GM12878 (cell line): ENCODE measurements around the gene SLC15A4. TPM values are rescaled to one million over a fixed set of nuclear protein-coding genes. Genes with fewer than 3 reads are reported as not detected.
A peak's percentile ranks its signal among the peaks of the same experiment; 100 is the strongest.

ENCODE experiments used
- BCL11A ChIP-seq: IDR thresholded peaks from 2 replicates; pipeline ENCODE4 v1.6.1; 2011; ENCODE audit warnings: low read depth, low read length
- BRCA1 ChIP-seq: IDR thresholded peaks from 2 replicates; pipeline ENCODE4 v1.6.1; 2011; ENCODE audit warnings: low read depth, low read length, improper control_type of control experiment
- CREB1 ChIP-seq: IDR thresholded peaks from 2 replicates; pipeline ENCODE4 v1.6.1; 2012; ENCODE audit warnings: low read depth, mild to moderate bottlenecking, inconsistent platforms
- EP300 ChIP-seq, 2 experiments: fragments of 150-350 bp in 1 of 2; IDR thresholded peaks; 2 replicates each; pipeline ENCODE4 v1.6.1; 2011 to 2012; ENCODE audit warnings: low read depth in 2 of 2, low read length in 2 of 2, borderline replicate concordance in 1 of 2, improper control_type of control experiment in 1 of 2, inconsistent platforms in 1 of 2; ENCODE audit not compliant: control insufficient read depth in 1 of 2
- HDAC6 ChIP-seq: fragments of 200-600 bp; sonication (generic); IDR thresholded peaks from one replicate; pipeline ENCODE4 v1.8.0; 2017; ENCODE audit warnings: antibody characterized with exemption; ENCODE audit not compliant: unreplicated experiment
- HSF1 ChIP-seq: fragments of 150-350 bp; IDR thresholded peaks from 2 replicates; pipeline ENCODE4 v1.6.1; 2014; ENCODE audit warnings: mild to moderate bottlenecking, low read depth, low read length
- IRF4 ChIP-seq: IDR thresholded peaks from 2 replicates; pipeline ENCODE4 v1.6.1; 2011; ENCODE audit warnings: low read depth, low read length
- JUNB ChIP-seq: IDR thresholded peaks from 2 replicates; pipeline ENCODE4 v1.6.1; 2016; ENCODE audit warnings: antibody characterized with exemption, mild to moderate bottlenecking
- JUND ChIP-seq: IDR thresholded peaks from 2 replicates; pipeline ENCODE4 v1.6.1; 2012; ENCODE audit warnings: low read depth, mild to moderate bottlenecking, low read length, improper control_type of control experiment, moderate library complexity
- KLF5 ChIP-seq: fragments of 450-650 bp; IDR thresholded peaks from 2 replicates; pipeline ENCODE4 v1.6.1; 2014; ENCODE audit warnings: mild to moderate bottlenecking; ENCODE audit not compliant: partially characterized antibody
- MTA3 ChIP-seq: IDR thresholded peaks from 2 replicates; pipeline ENCODE4 v1.6.1; 2012; ENCODE audit warnings: low read length, inconsistent platforms, borderline replicate concordance
- NFIC ChIP-seq: IDR thresholded peaks from 2 replicates; pipeline ENCODE4 v1.6.1; 2012; ENCODE audit warnings: low read depth, mild to moderate bottlenecking, inconsistent platforms, low read length, moderate library complexity
- PML ChIP-seq: IDR thresholded peaks from 2 replicates; pipeline ENCODE4 v1.6.1; 2012; ENCODE audit warnings: low read length, inconsistent platforms
- POLR2AphosphoS2 ChIP-seq: IDR thresholded peaks from 2 replicates; pipeline ENCODE4 v1.6.1; 2011; ENCODE audit warnings: low read depth, mild to moderate bottlenecking, low read length, improper control_type of control experiment, moderate library complexity
- RUNX3 ChIP-seq: IDR thresholded peaks from 2 replicates; pipeline ENCODE4 v1.6.1; 2012; ENCODE audit warnings: low read length, inconsistent platforms
- SMARCA5 ChIP-seq: fragments of 450-650 bp; IDR thresholded peaks from 2 replicates; pipeline ENCODE4 v1.6.1; 2017; ENCODE audit warnings: mild to moderate bottlenecking
- SUZ12 ChIP-seq: fragments of 200-600 bp; sonication (generic); IDR thresholded peaks from one replicate; pipeline ENCODE4 v1.6.1; 2018; ENCODE audit warnings: antibody characterized with exemption, mild to moderate bottlenecking; ENCODE audit not compliant: unreplicated experiment
- TCF12 ChIP-seq: IDR thresholded peaks from 2 replicates; pipeline ENCODE4 v1.6.1; 2011; ENCODE audit warnings: low read depth, mild to moderate bottlenecking, low read length
- WRNIP1 ChIP-seq: IDR thresholded peaks from 2 replicates; pipeline ENCODE4 v1.6.1; 2011; ENCODE audit warnings: low read depth, low read length, improper control_type of control experiment, borderline replicate concordance
- ZNF384 ChIP-seq: IDR thresholded peaks from 2 replicates; pipeline ENCODE4 v1.6.1; 2012; ENCODE audit warnings: low read depth, mild to moderate bottlenecking, low read length, improper control_type of control experiment, borderline replicate concordance
- polyA plus RNA-seq, 11 experiments: library from polyadenylated mRNA; depleted of rRNA in 4 of 11; unstranded in 6 of 11; stranded (reverse) in 5 of 11; fragments of >200 nt; fragmentation: Nextera tagmentation in 4 of 11; fragmentation: Illumina TruSeq in 1 of 11; extraction: Ambion mirVana in 4 of 11; extraction: Trizol in 1 of 11; gene quantifications; 1 replicate in 1 of 11; 2 replicates in 10 of 11; pipeline versions ENCODE4 v1.2.1 to v1.2.3, GENCODE V29; 2011 to 2016; ENCODE audit warnings: inconsistent platforms in 2 of 11, missing spikeins in 2 of 11, low read depth in 1 of 11
- total RNA-seq, 4 experiments: library from RNA; depleted of rRNA in 3 of 4; stranded (reverse); fragments of >200 nt in 3 of 4; fragmentation: Illumina TruSeq in 1 of 4; extraction: Trizol in 1 of 4; gene quantifications; 2 replicates each; pipeline versions ENCODE4 v1.2.1 to v1.2.3, GENCODE V29; 2013 to 2021
- TF ChIP-seq, protein P1 (sequence below): IDR thresholded peaks from 2 replicates; pipeline ENCODE4 v1.6.1; 2012; ENCODE audit warnings: improper control_type of control experiment, low read depth, low read length; ENCODE audit not compliant: insufficient replicate concordance
- TF ChIP-seq, protein P2 (sequence below): fragments of 150-350 bp; IDR thresholded peaks from 2 replicates; pipeline ENCODE4 v1.6.1; 2016; ENCODE audit warnings: low read depth, low read length

The SLC15A4 gene
- total and polyA plus RNA-seq, 10 of the 15 experiments (the other 5 are each of a cell fraction or from before 2014, with no cell fraction given): 12.7 to 257 (median 36.6) TPM

GRCh38 chr12:128796439-128797118, 27.2 kb downstream of the SLC15A4 start (continued):
- TF ChIP-seq EP300 (IDR thresholded peaks at IDR 0.05; ENCODE audit: borderline replicate concordance in 1 of 2, control insufficient read depth in 1 of 2, low read depth in 2 of 2, low read length in 2 of 2): peak in 1 of 2 experiments; percentile 43; a peak in 1 of 4 replicates
- TF ChIP-seq, protein P1, sequence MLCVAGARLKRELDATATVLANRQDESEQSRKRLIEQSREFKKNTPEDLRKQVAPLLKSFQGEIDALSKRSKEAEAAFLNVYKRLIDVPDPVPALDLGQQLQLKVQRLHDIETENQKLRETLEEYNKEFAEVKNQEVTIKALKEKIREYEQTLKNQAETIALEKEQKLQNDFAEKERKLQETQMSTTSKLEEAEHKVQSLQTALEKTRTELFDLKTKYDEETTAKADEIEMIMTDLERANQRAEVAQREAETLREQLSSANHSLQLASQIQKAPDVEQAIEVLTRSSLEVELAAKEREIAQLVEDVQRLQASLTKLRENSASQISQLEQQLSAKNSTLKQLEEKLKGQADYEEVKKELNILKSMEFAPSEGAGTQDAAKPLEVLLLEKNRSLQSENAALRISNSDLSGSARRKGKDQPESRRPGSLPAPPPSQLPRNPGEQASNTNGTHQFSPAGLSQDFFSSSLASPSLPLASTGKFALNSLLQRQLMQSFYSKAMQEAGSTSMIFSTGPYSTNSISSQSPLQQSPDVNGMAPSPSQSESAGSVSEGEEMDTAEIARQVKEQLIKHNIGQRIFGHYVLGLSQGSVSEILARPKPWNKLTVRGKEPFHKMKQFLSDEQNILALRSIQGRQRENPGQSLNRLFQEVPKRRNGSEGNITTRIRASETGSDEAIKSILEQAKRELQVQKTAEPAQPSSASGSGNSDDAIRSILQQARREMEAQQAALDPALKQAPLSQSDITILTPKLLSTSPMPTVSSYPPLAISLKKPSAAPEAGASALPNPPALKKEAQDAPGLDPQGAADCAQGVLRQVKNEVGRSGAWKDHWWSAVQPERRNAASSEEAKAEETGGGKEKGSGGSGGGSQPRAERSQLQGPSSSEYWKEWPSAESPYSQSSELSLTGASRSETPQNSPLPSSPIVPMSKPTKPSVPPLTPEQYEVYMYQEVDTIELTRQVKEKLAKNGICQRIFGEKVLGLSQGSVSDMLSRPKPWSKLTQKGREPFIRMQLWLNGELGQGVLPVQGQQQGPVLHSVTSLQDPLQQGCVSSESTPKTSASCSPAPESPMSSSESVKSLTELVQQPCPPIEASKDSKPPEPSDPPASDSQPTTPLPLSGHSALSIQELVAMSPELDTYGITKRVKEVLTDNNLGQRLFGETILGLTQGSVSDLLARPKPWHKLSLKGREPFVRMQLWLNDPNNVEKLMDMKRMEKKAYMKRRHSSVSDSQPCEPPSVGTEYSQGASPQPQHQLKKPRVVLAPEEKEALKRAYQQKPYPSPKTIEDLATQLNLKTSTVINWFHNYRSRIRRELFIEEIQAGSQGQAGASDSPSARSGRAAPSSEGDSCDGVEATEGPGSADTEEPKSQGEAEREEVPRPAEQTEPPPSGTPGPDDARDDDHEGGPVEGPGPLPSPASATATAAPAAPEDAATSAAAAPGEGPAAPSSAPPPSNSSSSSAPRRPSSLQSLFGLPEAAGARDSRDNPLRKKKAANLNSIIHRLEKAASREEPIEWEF: no peak
- TF ChIP-seq, protein P2, sequence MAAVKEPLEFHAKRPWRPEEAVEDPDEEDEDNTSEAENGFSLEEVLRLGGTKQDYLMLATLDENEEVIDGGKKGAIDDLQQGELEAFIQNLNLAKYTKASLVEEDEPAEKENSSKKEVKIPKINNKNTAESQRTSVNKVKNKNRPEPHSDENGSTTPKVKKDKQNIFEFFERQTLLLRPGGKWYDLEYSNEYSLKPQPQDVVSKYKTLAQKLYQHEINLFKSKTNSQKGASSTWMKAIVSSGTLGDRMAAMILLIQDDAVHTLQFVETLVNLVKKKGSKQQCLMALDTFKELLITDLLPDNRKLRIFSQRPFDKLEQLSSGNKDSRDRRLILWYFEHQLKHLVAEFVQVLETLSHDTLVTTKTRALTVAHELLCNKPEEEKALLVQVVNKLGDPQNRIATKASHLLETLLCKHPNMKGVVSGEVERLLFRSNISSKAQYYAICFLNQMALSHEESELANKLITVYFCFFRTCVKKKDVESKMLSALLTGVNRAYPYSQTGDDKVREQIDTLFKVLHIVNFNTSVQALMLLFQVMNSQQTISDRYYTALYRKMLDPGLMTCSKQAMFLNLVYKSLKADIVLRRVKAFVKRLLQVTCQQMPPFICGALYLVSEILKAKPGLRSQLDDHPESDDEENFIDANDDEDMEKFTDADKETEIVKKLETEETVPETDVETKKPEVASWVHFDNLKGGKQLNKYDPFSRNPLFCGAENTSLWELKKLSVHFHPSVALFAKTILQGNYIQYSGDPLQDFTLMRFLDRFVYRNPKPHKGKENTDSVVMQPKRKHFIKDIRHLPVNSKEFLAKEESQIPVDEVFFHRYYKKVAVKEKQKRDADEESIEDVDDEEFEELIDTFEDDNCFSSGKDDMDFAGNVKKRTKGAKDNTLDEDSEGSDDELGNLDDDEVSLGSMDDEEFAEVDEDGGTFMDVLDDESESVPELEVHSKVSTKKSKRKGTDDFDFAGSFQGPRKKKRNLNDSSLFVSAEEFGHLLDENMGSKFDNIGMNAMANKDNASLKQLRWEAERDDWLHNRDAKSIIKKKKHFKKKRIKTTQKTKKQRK: no peak
- no peak for TF ChIP-seq SUZ12
- 0 out of 2 replicates have a peak, but pooled peaks have one; percentile 41 for TF ChIP-seq WRNIP1
- no peak for TF ChIP-seq BRCA1
- no peak for TF ChIP-seq PML
- TF ChIP-seq JUNB: no peak
- TF ChIP-seq POLR2AphosphoS2: no peak; the same call in 1 of the 2 replicates
- no peak for TF ChIP-seq HSF1
- no peak for TF ChIP-seq MTA3
- no peak for TF ChIP-seq SMARCA5
- TF ChIP-seq CREB1: no peak
- peak; percentile 48; the same call in 1 of the 2 replicates for TF ChIP-seq TCF12
- TF ChIP-seq JUND: no peak
- no peak for TF ChIP-seq HDAC6
- no peak for TF ChIP-seq RUNX3
- no peak for TF ChIP-seq IRF4
- 0 out of 2 replicates have a peak, but pooled peaks have one; percentile 1 for TF ChIP-seq BCL11A
- no peak for TF ChIP-seq KLF5
- peak; percentile 95 for TF ChIP-seq ZNF384
- no peak for TF ChIP-seq NFIC
